M059J (cell line): ENCODE results near the gene SLC44A4. TPM values are rescaled to one million over a fixed set of nuclear protein-coding genes. Genes with fewer than 3 reads are reported as not detected.
"Not testable (repeated sequence)": the region's sequence is repeated elsewhere in the genome, so short reads cannot be mapped to it uniquely, and the experiment has no call there.

Experiments used
- DNase-seq: peaks from one replicate; pipeline ENCODE4 v3.0.0-alpha.2; 2012; ENCODE audit warnings: low read depth
- total RNA-seq: library from RNA; depleted of rRNA; stranded (reverse); fragments of >200 nt; shearing (Covaris generic); gene quantifications from 2 replicates; pipeline ENCODE4 v1.2.3, GENCODE V29; 2014

Gene SLC44A4
- total RNA-seq, 1 experiment from 2014 or later, result 0.20 TPM

GRCh38 chr6:31879901-31880300, 1.1 kb upstream of the SLC44A4 start:
- DNase-seq, result no peak

DNA sequence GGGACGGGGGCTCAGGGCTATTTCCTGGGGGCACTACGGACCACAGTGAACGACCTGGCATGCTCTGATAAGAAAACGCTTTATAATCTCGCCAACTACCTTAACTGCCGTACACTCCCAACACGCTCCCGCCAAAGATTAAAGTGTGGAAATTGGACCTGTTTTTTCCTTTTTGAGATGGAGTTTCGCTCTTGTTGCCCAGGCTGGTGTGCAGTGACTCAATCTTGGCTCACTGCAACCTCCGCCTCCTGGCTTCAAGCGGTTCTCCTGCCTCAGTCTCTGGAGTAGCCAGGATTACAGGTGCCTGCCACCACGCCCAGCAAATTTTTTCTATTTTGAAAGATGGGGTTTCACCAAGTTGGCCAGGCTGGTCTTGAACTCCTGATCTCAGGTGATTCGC, 346 bp upstream of the SLC44A4 start:
- no peak for DNase-seq

GRCh38 chr6:31878222-31878621, 575 bp downstream of the SLC44A4 start:
- DNase-seq, result no peak

DNA sequence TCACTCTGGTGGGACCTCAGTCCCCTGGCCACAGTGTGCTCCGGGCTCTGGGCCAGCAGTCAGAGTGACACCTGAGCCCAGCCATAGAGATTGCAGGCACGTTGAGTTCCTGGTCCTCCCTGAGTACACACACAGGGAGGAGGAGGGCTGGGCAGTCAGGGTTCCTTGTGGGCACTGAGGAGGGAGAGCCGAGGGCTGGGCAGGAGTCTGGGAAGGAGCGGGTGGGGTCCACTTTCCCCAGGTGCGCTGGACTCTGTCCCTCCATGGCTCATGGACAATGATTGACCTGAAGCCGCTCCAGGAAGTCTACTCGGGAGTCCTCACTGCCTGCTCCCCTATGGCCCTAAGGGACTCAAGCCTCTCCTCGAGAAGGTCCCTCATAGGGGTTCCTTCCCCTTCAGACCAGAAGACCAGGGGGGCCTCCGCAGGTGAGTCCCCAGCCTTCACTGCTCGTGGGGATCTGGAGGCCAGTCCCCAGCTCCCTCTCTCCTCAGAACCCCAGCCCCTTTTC, 1.1 kb downstream of the SLC44A4 start:
- DNase-seq, result no peak

DNA sequence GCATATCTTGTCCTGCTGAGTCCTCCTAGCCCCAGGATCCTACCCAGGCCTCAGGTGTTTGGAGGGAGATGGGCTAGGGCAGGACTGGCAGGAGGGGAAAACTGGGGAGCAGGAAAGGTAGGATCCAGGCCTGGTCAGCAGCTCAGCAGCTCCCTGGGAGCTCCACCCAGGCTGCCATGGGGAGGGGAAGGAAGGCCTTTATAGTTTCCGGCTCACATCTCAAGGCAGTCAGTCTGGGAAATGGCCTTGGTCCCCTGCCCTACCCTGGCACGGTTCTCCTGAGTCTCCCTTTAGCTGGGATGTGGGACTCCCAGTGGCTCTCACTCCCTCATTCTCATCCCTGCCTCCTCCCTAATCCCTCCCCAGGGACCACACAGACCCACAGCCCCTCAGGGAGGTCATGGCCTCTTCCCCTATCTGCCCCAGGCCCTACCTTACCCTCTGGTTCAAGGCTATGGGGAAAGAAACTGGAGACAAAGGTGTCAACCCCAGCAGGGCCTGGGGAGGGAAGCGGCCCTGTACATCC, 1.6 kb downstream of the SLC44A4 start:
- DNase-seq, result no peak

DNA sequence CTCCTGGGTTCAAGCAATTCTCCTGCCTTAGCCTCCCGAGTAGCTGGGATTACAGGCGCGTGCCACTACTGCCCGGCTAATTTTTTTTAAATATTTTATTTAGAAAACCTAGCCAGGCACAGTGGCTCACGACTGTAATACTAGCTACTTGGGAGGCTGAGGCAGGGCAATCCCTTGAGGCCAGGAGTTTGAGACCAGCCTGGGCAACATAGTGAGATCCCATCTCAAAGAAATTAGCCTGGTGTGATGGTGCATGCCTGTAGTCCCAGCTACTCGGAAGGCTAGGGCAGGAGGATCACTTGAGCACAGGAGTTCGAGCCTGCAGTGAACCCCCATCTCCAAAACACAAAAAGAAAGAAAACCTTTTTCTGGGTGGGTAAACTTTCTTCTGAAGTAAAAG, 2.4 kb downstream of the SLC44A4 start:
- no peak for DNase-seq

DNA sequence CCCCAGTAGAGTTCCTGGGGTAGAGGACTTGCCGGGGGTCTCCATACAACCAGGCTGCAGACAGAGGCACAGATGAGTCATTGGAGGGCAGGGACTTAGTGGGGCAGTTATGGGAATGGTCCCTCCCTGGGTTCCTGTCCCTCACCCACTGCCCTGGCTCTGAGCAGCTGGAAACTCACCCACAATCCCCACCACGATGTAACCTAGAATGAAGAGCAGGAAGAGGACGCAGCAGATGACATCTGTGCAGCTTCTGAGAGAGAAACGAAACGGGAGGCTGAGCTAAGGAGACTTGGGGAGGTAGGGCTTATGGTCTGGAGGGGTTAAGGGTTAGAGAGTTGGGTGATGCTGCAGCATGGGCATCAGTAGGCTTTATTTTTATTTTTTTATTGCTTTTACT, 2.9 kb downstream of the SLC44A4 start:
- DNase-seq, result no peak

GRCh38 chr6:31874836-31875572, 3.8 kb downstream of the SLC44A4 start:
- no peak for DNase-seq

- no peak for DNase-seq
These were observed 4.6 kb downstream of the SLC44A4 start for GRCh38 chr6:31874084-31874670.

GRCh38 chr6:31871046-31871659, 7.6 kb downstream of the SLC44A4 start:
- DNase-seq, result peak; percentile 53

GRCh38 chr6:31870385-31870921, 8.3 kb downstream of the SLC44A4 start:
- no peak for DNase-seq

- no peak for DNase-seq
These were observed 9.5 kb downstream of the SLC44A4 start for GRCh38 chr6:31869343-31869742.

- not testable (repeated sequence) for DNase-seq
These were observed 10.2 kb downstream of the SLC44A4 start for GRCh38 chr6:31868658-31868971.

- no peak for DNase-seq
These were observed 13.3 kb downstream of the SLC44A4 start for GRCh38 chr6:31865205-31866118.

DNA sequence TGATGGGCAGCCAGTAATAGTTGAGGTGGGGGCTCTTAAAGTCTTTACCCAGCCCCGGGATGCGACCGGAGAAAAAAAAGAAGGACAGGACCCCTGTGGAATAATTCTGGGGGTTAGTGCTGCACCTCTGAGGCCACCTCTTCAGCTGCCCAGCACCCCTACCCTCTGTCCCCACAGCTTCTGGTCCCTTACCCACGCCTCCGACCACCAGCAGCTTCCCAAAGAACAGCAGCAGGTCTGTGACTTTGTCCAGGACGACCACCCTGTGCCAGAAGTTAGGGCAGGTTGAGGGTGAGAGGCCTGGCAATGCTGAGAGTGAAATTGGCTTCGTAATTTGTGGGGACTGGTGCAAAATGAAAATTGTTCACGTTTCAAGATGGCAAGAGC, 14.0 kb downstream of the SLC44A4 start:
- no peak for DNase-seq

DNA sequence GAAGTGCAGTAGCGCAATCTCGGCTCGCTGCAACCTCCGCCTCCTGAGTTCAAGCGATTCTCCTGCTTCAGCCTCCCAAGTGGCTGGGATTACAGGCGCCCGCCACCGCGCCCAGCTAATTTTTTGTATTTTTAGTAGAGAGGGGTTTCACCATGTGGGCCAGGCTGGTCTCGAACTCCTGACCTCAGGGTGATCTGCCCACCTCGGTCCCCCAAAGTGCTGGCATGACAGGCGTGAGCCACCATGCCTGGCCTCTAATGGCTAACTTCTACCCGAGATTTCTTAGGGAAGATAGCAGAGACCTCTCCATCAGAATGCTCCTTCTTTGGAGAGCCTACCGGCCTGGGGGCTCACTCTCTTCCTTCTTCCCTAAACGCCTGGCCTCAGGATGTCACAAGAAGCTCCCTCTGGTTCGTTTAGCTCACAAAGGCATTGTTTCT, 14.7 kb downstream of the SLC44A4 start:
- DNase-seq, result not testable (repeated sequence)

DNA sequence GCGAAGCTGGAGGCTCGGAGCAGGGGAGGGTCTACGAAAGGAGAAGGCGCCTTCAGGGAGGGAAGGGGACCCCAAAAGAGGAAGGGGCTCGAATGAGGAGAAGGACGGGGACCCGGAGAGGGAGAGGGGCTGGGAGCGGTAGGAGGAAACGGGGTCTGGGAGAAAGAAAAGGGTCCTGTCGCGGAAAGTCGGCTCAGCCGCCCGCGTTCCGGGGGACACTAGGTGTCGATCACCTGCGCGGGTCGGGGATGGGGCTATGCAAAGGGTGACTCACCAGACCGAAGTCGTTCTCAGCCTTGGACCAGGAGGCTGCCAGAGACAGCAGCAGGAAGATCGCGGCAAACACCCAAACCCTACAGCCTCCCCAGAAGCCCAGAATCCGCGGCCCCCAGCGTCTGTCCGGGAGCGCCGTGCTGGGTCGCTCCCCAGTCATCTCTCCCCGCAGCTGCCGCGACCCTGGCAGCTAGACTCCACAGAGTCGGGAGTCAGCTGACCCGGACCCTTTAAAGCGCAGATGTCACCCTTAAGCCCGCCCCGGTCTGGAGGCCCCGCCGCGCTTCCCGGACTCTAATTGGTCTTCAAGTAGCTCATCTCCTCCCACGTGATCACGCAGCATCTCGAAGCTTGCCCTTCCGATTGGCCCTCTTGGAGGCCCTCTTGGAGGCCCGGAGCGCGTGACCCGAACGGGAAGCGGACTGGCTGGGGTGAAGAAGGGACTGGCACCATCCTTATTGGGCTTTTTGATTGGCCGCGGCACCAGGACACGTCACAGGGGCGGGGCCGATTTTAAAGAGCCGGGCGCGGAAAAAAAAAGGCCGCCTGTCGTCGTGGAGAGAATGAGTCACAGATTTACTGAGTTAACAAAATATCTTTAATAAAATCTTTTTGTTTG, 16.2 kb downstream of the SLC44A4 start, which contains the start of gene NEU1:
TSS of gene NEU1 (minus strand) at position 478 of the 892 bp plus-strand sequence. CDS start at position 433, 45 bp downstream.
- DNase-seq, result peak; percentile 100

DNA sequence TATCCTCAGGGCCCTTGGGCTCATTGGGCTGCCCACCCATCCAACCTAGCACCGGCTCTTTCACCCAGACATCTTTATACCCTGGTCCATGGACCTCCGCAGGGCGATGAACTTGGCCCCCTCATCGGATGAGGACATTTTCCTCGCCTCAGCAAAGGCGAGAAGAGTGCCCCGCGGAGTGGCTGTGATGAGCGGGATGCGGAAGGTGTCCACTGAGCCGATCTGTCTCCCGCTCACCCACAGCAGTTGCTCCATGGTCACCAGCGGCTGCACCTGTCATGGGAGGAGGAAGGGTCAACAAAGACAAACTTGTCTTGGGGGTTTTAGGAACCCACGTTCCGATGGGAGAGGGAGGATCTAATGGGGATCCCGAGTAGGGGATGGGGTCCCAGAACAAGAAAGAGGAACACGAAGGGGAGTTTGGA, 16.9 kb downstream of the SLC44A4 start:
- DNase-seq, result no peak

DNA sequence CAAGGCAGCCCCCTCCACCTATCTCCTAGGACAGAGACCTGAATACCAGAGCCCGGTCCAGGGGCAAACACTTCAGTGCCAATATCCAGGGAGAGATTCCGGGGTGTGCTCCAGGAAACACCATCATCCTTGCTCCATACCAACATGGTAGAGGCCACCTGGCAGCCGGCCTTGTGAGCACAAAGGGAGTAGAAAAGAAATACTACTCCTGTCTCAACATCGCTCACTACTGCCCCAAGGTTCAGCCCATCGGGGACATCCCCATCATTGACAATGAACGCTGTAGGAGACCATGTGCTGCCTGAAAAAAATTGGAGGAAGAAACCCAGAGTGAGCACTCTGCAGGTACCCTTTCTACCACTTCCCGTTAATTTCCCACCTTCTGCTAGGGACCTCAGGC, 17.6 kb downstream of the SLC44A4 start:
- no peak for DNase-seq

DNA sequence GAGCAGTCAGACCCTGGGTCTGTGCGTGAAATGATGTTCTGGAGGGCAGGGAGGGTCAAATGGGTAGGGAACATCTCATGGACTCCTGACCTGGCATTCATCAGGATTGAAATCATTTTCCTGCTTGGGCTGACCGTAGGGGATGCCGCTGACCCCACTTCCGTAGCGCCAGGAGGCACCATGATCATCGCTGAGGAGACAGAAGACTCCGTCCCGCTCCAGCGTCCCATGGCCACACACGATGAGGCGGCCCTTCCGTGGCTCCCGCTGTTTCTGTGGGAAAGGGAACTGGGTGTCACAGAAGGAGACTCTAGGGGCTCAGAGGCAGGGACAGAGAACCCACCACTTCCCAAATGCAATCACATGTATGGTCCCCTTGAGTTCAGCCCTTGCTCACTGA, 18.4 kb downstream of the SLC44A4 start:
- no peak for DNase-seq
